ENCODE measurements around the gene MAP7D1.

MAP7D1 gene

DNA sequence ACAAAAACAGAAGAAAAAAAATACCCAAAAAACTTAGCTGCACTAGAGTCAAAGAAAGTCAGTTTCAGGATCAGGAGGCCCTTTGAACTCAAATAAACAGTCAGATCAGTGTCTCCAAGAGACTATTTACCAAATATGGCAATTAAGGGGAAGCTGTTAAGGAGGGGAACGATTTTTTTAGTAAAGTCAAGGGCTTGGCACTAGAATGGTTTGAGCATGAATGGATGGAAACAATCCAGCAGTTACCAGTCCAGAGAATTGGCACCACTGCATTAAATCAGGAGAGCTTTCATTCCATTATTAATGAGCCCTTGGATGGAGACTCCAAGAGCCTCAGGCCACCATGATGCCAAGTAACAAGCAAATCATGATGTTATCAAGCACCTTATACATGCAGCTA lies 13.8 kb upstream of the MAP7D1 start:
- Histone ChIP-seq H4K20me1 (peaks cover 14 to 88% (median 63%) of the 10 kb centered on the region in 11 experiments; a peak in 20 of 22 replicates), H3K4me1 (peaks cover 0 to 36% (median 7%) of the 10 kb centered on the region in 10 experiments; a peak in 9 of 20 replicates), H3K27me3 (no peaks in the 10 kb centered on the region), H3K36me3 (peaks cover 47 to 82% (median 60%) of the 10 kb centered on the region in 11 experiments), H3K4me2 (peak overlapping the region in 5 of 11 experiments; percentile 21 to 69 (median 49); a peak in 7 of 22 replicates), H3K27ac (no peak overlapping the region), H3K4me3 (no peak overlapping the region), H3K9me3 (replicated peaks in 1 of 11) (peaks cover 0 to 3% (median 0%) of the 10 kb centered on the region in 11 experiments; a peak in 4 of 22 replicates), H3K9ac (0 out of 22 replicates have a peak overlapping the region, but pooled peaks of 1 of the 11 experiments have one; percentile 25)
- no peak for TF ChIP-seq Cebpa-rat (IDR thresholded peaks at IDR 0.05)

DNA sequence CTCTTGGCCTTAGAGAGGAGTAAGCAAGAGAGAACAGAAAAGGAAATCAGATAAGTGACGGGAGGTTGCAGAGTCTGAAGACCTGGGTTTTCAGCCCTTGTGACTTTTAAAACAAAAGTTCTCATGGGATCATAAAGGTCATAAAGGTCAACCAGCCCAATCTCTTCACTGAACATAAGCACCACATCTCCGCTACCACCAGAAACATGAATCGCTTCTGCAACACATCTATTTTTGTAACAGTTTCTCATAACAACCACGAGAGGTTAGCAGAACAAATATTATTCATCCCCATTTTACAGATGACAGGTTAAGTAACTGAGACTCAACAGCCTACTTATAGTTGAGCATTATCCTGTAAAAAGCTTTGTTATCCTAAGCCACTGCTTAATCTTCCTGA lies 12.5 kb upstream of the MAP7D1 start:
- Histone ChIP-seq H4K20me1 (peaks cover 14 to 78% (median 53%) of the 10 kb centered on the region in 11 experiments; a peak in 20 of 22 replicates), H3K4me1 (peaks cover 10 to 49% (median 18%) of the 10 kb centered on the region in 10 experiments; a peak in 19 of 20 replicates)
- TF ChIP-seq Cebpa-rat (IDR thresholded peaks at IDR 0.05): no peak

DNA sequence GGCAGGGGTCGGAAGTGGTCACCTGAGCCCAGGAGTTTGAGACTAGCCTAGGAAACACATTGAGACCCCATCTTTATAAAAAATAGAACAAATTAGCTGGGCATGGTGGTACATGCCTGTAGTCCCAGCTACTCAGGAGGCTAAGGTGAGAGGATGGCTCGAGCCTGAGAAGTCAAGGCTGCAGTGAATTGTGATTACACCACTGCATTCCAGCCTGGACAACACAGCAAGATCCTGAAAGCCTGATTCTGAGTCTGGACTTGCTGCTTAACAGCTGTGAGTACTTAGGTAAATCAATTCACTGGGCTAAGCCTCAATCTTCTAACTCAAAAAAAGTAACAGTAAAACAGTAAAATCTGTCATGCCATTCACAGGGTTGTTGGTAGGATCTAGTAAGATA lies 11.5 kb upstream of the MAP7D1 start:
- H3K4me2 ChIP-seq: no peak overlapping the region
- H4K20me1 ChIP-seq: peaks cover 14 to 71% (median 50%) of the 10 kb centered on the region in 11 experiments; a peak in 19 of 22 replicates
- TF ChIP-seq Cebpa-rat (IDR thresholded peaks at IDR 0.05): no peak
- H3K4me3 ChIP-seq: no peak overlapping the region
- H3K9me3 ChIP-seq (replicated peaks in 1 of 11): peaks cover 0 to 3% (median 0%) of the 10 kb centered on the region in 11 experiments; a peak in 4 of 22 replicates
- no peaks in the 10 kb centered on the region for H3K27me3 ChIP-seq
- H3K4me1 ChIP-seq: peaks cover 14 to 51% (median 21%) of the 10 kb centered on the region in 10 experiments
- H3K36me3 ChIP-seq: peaks cover 27 to 67% (median 42%) of the 10 kb centered on the region in 11 experiments
- H3K9ac ChIP-seq: no peak overlapping the region
- H3K27ac ChIP-seq: no peak overlapping the region

More for the DNA sequence above, 12.5 kb upstream of the MAP7D1 start:
- Histone ChIP-seq H3K9me3 (replicated peaks in 1 of 11) (peaks cover 0 to 3% (median 0%) of the 10 kb centered on the region in 11 experiments; a peak in 4 of 22 replicates), H3K9ac (no peak overlapping the region), H3K4me2 (no peak overlapping the region), H3K4me3 (no peak overlapping the region), H3K27ac (no peak overlapping the region), H3K36me3 (peaks cover 37 to 76% (median 50%) of the 10 kb centered on the region in 11 experiments), H3K27me3 (no peaks in the 10 kb centered on the region)

- H3K27me3 ChIP-seq: no peaks in the 10 kb centered on the region
- TF ChIP-seq Cebpa-rat (IDR thresholded peaks at IDR 0.05): no peak
- H3K9me3 ChIP-seq (replicated peaks in 1 of 11): no peaks in the 10 kb centered on the region; a peak in 3 of 22 replicates
- H4K20me1 ChIP-seq: peaks cover 0 to 28% (median 16%) of the 10 kb centered on the region in 11 experiments; a peak in 14 of 22 replicates
- H3K4me2 ChIP-seq: peak overlapping the region; percentile 80 to 97 (median 92)
- H3K4me1 ChIP-seq: peaks cover 54 to 60% (median 57%) of the 10 kb centered on the region in 10 experiments
- H3K4me3 ChIP-seq: peak overlapping the region; percentile 66 to 84 (median 76)
- H3K36me3 ChIP-seq: peaks cover 9 to 32% (median 14%) of the 10 kb centered on the region in 11 experiments; a peak in 19 of 22 replicates
- H3K9ac ChIP-seq: peak overlapping the region; percentile 76 to 95 (median 91)
- H3K27ac ChIP-seq: peak overlapping the region; percentile 80 to 98 (median 90)
These were observed 7.1 kb upstream of the MAP7D1 start for GRCh38 chr1:36148821-36149236.

- no peaks in the 10 kb centered on the region for H3K27me3 ChIP-seq
- no peaks in the 10 kb centered on the region; a peak in 1 of 22 replicates for H3K9me3 ChIP-seq (replicated peaks in 1 of 11)
- peak within 1 kb of the TSS; percentile 76 to 95 (median 91) for H3K9ac ChIP-seq
- peak within 1 kb of the TSS; percentile 94 to 99 (median 98) for H3K4me2 ChIP-seq
- peaks cover 0 to 22% (median 10%) of the 10 kb centered on the region in 11 experiments; a peak in 13 of 22 replicates for H4K20me1 ChIP-seq
- H3K36me3 ChIP-seq: peaks cover 6 to 27% (median 14%) of the 10 kb centered on the region in 11 experiments; a peak in 19 of 22 replicates
- H3K27ac ChIP-seq: peak within 1 kb of the TSS; percentile 80 to 98 (median 90)
- peaks cover 57 to 65% (median 63%) of the 10 kb centered on the region in 10 experiments for H3K4me1 ChIP-seq
- TF ChIP-seq Cebpa-rat (IDR thresholded peaks at IDR 0.05): no peak
- peak within 1 kb of the TSS; percentile 66 to 84 (median 76) for H3K4me3 ChIP-seq
These were observed 6.6 kb upstream of the MAP7D1 start, which contains the start of gene TRAPPC3 for GRCh38 chr1:36149237-36149972. Gene TRAPPC3, minus strand, starts transcription at chr1:36149486. Its CDS starts 108 bp downstream, at chr1:36149378.

DNA sequence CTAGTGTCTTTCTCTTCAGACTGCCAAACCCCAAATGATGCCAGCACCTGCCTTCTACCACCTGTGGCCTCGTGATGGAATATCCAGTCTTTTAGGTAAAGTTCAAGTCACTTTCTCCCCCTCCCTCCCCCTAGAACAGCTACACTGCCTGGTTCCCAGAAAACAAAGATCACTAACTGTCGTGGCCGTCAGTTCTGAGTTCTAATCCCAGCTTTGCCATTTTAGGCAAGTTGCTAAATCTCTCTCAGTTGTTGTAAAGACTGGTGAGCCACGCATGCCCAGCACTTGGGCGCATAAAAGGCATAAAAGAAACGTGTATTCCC lies 6.0 kb upstream of the MAP7D1 start:
- H3K27me3 ChIP-seq: no peaks in the 10 kb centered on the region
- H3K9ac ChIP-seq: peak overlapping the region; percentile 76 to 95 (median 90)
- H3K4me2 ChIP-seq: peak overlapping the region; percentile 89 to 99 (median 98)
- H3K9me3 ChIP-seq (replicated peaks in 1 of 11): no peaks in the 10 kb centered on the region; a peak in 1 of 22 replicates
- peaks cover 0 to 17% (median 6%) of the 10 kb centered on the region in 11 experiments; a peak in 12 of 22 replicates for H4K20me1 ChIP-seq
- peak overlapping the region in 9 of 10 experiments; percentile 20 to 80 (median 65); a peak in 15 of 20 replicates for H3K4me3 ChIP-seq
- TF ChIP-seq Cebpa-rat (IDR thresholded peaks at IDR 0.05): no peak
- peak overlapping the region; percentile 75 to 98 (median 90) for H3K27ac ChIP-seq
- peaks cover 5 to 27% (median 13%) of the 10 kb centered on the region in 11 experiments; a peak in 19 of 22 replicates for H3K36me3 ChIP-seq
- peaks cover 62 to 71% (median 68%) of the 10 kb centered on the region in 10 experiments for H3K4me1 ChIP-seq

GRCh38 chr1:36150296-36151133 lies 5.4 kb upstream of the MAP7D1 start:
- TF ChIP-seq Cebpa-rat (IDR thresholded peaks at IDR 0.05): no peak
- peak overlapping the region; percentile 20 to 80 (median 47); a peak in 19 of 20 replicates for H3K4me3 ChIP-seq
- H3K9ac ChIP-seq: peak overlapping the region; percentile 76 to 95 (median 90)
- peaks cover under 1 to 21% (median 11%) of the 10 kb centered on the region in 11 experiments; a peak in 19 of 22 replicates for H3K36me3 ChIP-seq
- peak overlapping the region; percentile 89 to 99 (median 98) for H3K4me2 ChIP-seq
- H3K4me1 ChIP-seq: peaks cover 66 to 75% (median 72%) of the 10 kb centered on the region in 10 experiments
- H3K27ac ChIP-seq: peak overlapping the region; percentile 75 to 98 (median 90)
- H3K9me3 ChIP-seq (replicated peaks in 1 of 11): no peaks in the 10 kb centered on the region; a peak in 1 of 22 replicates
- no peaks in the 10 kb centered on the region for H3K27me3 ChIP-seq
- peaks cover 0 to 11% (median 1%) of the 10 kb centered on the region in 11 experiments; a peak in 10 of 22 replicates for H4K20me1 ChIP-seq

Data from BLaER1 treated with 17β-estradiol and CSF1 and Interleukin-3, amounts not matched to agents 10 nM and 100 nM (cell line).